Activated CD8-positive, alpha-beta memory T cell treated with anti-CD3 and anti-CD28 coated beads for 36 hours (primary cell): ENCODE data around the gene TPK1. TPM values are rescaled to one million over a fixed set of nuclear protein-coding genes. Genes with fewer than 3 reads are reported as not detected.
"Not testable (repeated sequence)": the region's sequence is repeated elsewhere in the genome, so short reads cannot be mapped to it uniquely, and the experiment has no call there.

Experiments
- CTCF ChIA-PET: fragments of 350-600 bp; sonication (Branson Sonifier 250); formaldehyde crosslinking; loops from one replicate; lab custom pipeline; 2021; ENCODE audit warnings: antibody characterized with exemption; lab: Charles Lee
- POLR2A ChIA-PET: fragments of 350-600 bp; sonication (Branson Sonifier 250); formaldehyde crosslinking; loops from one replicate; lab custom pipeline; 2021; ENCODE audit warnings: antibody characterized with exemption; lab: Charles Lee
- total RNA-seq, 2 experiments: library from RNA; stranded (reverse); gene quantifications; one replicate each; pipeline ENCODE4 v1.2.3, GENCODE V29; 2021

TPK1 gene
- total RNA-seq, 2 experiments from 2014 or later = 16.2 to 20.4 TPM

GRCh38 chr7:144588559-144589051, 247.2 kb downstream of the TPK1 start:
- CTCF ChIA-PET = no interaction called here

GRCh38 chr7:144587701-144588100, 248.2 kb downstream of the TPK1 start:
- CTCF ChIA-PET = interaction anchor here (0.7 kb wide), 1 partner anchor 10 kb away, joined by 3 read pairs; no protein-coding TSS in a partner anchor
- POLR2A ChIA-PET = no interaction called here

More at GRCh38 chr7:144588559-144589051, 247.2 kb downstream of the TPK1 start:
- POLR2A ChIA-PET = no interaction called here

- CTCF ChIA-PET = no interaction called here
- POLR2A ChIA-PET = no interaction called here
Measured at GRCh38 chr7:144584726-144585125, 251.1 kb downstream of the TPK1 start.

GRCh38 chr7:144579687-144580086, 256.2 kb downstream of the TPK1 start:
- ChIA-PET POLR2A (no interaction called here), CTCF (no interaction called here)

- CTCF ChIA-PET = no interaction called here
- POLR2A ChIA-PET = no interaction called here
Measured at GRCh38 chr7:144575456-144575855, 260.4 kb downstream of the TPK1 start.

- CTCF ChIA-PET, POLR2A ChIA-PET: not testable (repeated sequence)
Measured at GRCh38 chr7:144574753-144575152, 261.1 kb downstream of the TPK1 start.

GRCh38 chr7:144568233-144568632, 267.6 kb downstream of the TPK1 start:
- POLR2A ChIA-PET = no interaction called here

GRCh38 chr7:144565586-144565985, 270.3 kb downstream of the TPK1 start:
- POLR2A ChIA-PET = no interaction called here
- CTCF ChIA-PET = no interaction called here

More at GRCh38 chr7:144568233-144568632, 267.6 kb downstream of the TPK1 start:
- CTCF ChIA-PET = no interaction called here

- ChIA-PET POLR2A (no interaction called here), CTCF (no interaction called here)
Measured at GRCh38 chr7:144549861-144550260, 286.0 kb downstream of the TPK1 start.

- ChIA-PET POLR2A (no interaction called here), CTCF (no interaction called here)
Measured at GRCh38 chr7:144548556-144548955, 287.3 kb downstream of the TPK1 start.

- ChIA-PET POLR2A (no interaction called here), CTCF (no interaction called here)
Measured at GRCh38 chr7:144547888-144548287, 288.0 kb downstream of the TPK1 start.

- ChIA-PET POLR2A (no interaction called here), CTCF (no interaction called here)
Measured at GRCh38 chr7:144546782-144547181, 289.1 kb downstream of the TPK1 start.

GRCh38 chr7:144545330-144545729, 290.5 kb downstream of the TPK1 start:
- POLR2A ChIA-PET = no interaction called here
- CTCF ChIA-PET = no interaction called here

GRCh38 chr7:144534655-144535395, 301.0 kb downstream of the TPK1 start:
- CTCF ChIA-PET = no interaction called here

GRCh38 chr7:144534196-144534595, 301.7 kb downstream of the TPK1 start:
- CTCF ChIA-PET = no interaction called here

More at GRCh38 chr7:144534655-144535395, 301.0 kb downstream of the TPK1 start:
- POLR2A ChIA-PET = no interaction called here

GRCh38 chr7:144531181-144531580, 304.7 kb downstream of the TPK1 start:
- CTCF ChIA-PET = no interaction called here
- POLR2A ChIA-PET = no interaction called here

More at GRCh38 chr7:144534196-144534595, 301.7 kb downstream of the TPK1 start:
- POLR2A ChIA-PET = no interaction called here

- CTCF ChIA-PET = no interaction called here
Measured at GRCh38 chr7:144529269-144529926, 306.5 kb downstream of the TPK1 start.

GRCh38 chr7:144528536-144529045, 307.3 kb downstream of the TPK1 start:
- CTCF ChIA-PET = no interaction called here
- POLR2A ChIA-PET = no interaction called here

More at GRCh38 chr7:144529269-144529926, 306.5 kb downstream of the TPK1 start:
- POLR2A ChIA-PET = no interaction called here

GRCh38 chr7:144527051-144527471, 308.8 kb downstream of the TPK1 start:
- CTCF ChIA-PET = no interaction called here
- POLR2A ChIA-PET = no interaction called here

- CTCF ChIA-PET = no interaction called here
- POLR2A ChIA-PET = no interaction called here
Measured at GRCh38 chr7:144525956-144526355, 309.9 kb downstream of the TPK1 start.
